GM06990 (cell line): ENCODE data around the gene PDCD4.

Experiments
- DNase-seq: peaks from one replicate; pipeline ENCODE4 v3.0.0-alpha.2; 2011; ENCODE audit not compliant: insufficient read length; ENCODE audit errors: extremely low read depth
- H3K27me3 ChIP-seq: replicated peaks from 2 replicates; pipeline ENCODE4 v1.6.0; 2011; ENCODE audit warnings: low read length; ENCODE audit not compliant: control insufficient read depth, insufficient read depth
- H3K36me3 ChIP-seq: 2 replicates; pipeline ENCODE4 v1.5.1; 2011; ENCODE audit warnings: low read length; ENCODE audit not compliant: control insufficient read depth, insufficient read depth
- H3K4me3 ChIP-seq: replicated peaks from 2 replicates; pipeline ENCODE4 v1.5.1; 2011; ENCODE audit warnings: low read depth, mild to moderate bottlenecking, control low read depth, low read length
- CTCF ChIP-seq: IDR thresholded peaks from 2 replicates; pipeline ENCODE4 v1.5.1; 2011; ENCODE audit warnings: low read length, control low read depth, mild to moderate bottlenecking, inconsistent platforms; ENCODE audit not compliant: insufficient read depth, poor library complexity, severe bottlenecking

PDCD4 gene

DNA sequence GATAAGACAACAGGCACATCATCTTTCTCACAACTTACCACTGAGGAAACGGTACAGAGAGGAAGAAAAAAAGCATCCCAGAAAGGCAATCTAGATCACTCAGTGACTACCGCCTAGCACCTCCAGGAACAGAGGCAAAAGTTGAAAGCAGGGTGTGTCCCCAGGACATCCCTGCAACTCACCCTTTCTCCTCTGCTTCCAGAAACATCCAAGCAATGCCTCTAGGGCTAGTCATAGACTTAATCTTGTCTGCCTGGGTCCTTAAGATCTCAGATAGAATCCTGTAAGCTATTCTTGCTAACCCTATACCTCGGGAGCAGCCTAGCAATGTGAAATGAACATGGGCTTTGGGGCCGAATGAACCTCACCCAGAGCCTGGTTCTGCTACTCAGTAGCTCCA is 18.8 kb upstream of the PDCD4 start:
- no peak overlapping the region; the same call in 1 of the 2 replicates for H3K4me3 ChIP-seq
- H3K36me3 ChIP-seq: no peaks in the 10 kb centered on the region
- DNase-seq: no peak
- TF ChIP-seq CTCF: no peak
- no peaks in the 10 kb centered on the region for H3K27me3 ChIP-seq

DNA sequence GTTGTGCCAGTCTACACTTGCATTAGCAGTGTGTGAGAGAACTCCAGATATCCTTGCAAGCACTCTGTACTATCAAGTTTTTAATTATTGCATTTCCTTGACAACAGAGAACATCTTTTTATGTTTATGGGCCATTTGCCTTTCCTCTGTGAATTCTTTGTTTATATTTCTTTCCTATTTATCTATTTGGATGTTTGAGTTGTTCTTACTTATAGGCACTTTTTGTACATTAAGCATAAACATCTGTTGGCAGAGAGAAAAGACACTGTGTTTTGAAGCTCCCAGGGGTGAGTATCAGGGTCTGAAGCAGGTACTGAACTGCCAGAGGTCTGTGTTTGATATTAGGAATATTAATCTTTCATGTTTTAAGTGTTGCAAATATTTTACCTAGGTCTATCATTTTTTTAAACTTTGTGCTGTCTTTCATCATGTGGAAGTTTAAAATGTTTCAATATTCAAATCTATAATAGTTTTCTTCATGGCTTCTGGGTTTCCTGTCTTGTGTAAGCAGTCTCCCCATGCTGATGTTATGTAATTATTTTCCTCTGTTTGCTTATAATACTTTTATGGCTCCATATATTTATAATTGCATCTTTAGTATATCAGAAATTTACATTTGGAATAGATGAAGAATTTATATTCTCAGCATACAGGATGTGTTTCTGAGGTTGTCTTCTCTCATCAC is 17.7 kb upstream of the PDCD4 start:
- H3K4me3 ChIP-seq: no peak overlapping the region
- DNase-seq: no peak
- no peak for TF ChIP-seq CTCF
- H3K36me3 ChIP-seq: no peaks in the 10 kb centered on the region
- H3K27me3 ChIP-seq: no peaks in the 10 kb centered on the region

- H3K4me3 ChIP-seq: no peak overlapping the region
- no peaks in the 10 kb centered on the region for H3K36me3 ChIP-seq
- H3K27me3 ChIP-seq: no peaks in the 10 kb centered on the region
- TF ChIP-seq CTCF: no peak
- DNase-seq: peak; percentile 59
These were observed 14.2 kb upstream of the PDCD4 start for GRCh38 chr10:110857265-110858171.

- Histone ChIP-seq H3K36me3 (no peaks in the 10 kb centered on the region), H3K4me3 (no peak overlapping the region), H3K27me3 (no peaks in the 10 kb centered on the region)
- no peak for DNase-seq
- TF ChIP-seq CTCF: no peak
These were observed 13.3 kb upstream of the PDCD4 start for GRCh38 chr10:110858297-110858934.

- Histone ChIP-seq H3K27me3 (no peaks in the 10 kb centered on the region), H3K4me3 (no peak overlapping the region), H3K36me3 (no peaks in the 10 kb centered on the region)
- no peak for DNase-seq
- TF ChIP-seq CTCF: no peak
These were observed 12.3 kb upstream of the PDCD4 start for GRCh38 chr10:110859206-110859972.
